Erythroblast (primary cell): ENCODE data around the gene KCNMA1.

Source experiments
- GATA1 ChIP-seq: IDR thresholded peaks from 2 replicates; pipeline ENCODE4 v1.6.1; 2011; ENCODE audit warnings: low read depth, mild to moderate bottlenecking, control low read depth, low read length, moderate library complexity
- POLR2A ChIP-seq: IDR thresholded peaks from 2 replicates; pipeline ENCODE4 v1.6.1; 2011; ENCODE audit warnings: mild to moderate bottlenecking, low read length

DNA sequence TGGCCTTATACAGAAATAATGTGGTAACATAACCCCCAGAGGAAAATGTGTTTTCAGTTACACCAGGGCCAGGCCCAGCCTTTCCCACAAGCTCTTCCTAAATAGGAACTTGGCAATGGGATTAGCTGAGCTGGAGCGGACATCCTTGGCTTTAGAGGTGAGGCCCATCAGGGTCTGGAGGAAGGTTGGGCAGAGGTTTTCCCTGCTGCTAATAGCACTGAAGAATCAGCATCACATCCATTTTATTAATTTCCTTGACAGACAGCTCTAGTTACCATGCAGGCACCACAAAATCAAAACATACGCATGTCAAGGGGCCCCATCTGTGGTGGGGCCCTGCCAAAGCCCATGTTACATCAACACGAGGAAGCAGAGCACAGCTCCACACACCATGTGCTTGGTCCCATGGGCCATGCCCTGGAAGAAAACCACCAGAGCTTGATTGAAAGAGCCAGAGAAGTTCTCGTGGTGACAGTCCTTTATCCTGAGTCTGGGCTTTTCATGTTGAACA is 566.6 kb downstream of the KCNMA1 start:
- no peak for TF ChIP-seq POLR2A
- TF ChIP-seq GATA1 = no peak
